22Rv1 (cell line): ENCODE results near the gene STK38L.

ENCODE experiments used
- CTCF ChIP-seq: fragments of 450-650 bp; IDR thresholded peaks from 2 replicates; pipeline ENCODE4 v1.5.1; 2017; ENCODE audit warnings: mild to moderate bottlenecking
- ZFX ChIP-seq: fragments of 450-650 bp; IDR thresholded peaks from 2 replicates; pipeline ENCODE4 v1.6.1; 2017; ENCODE audit warnings: antibody characterized with exemption, borderline replicate concordance

GRCh38 chr12:27334042-27334720 lies 90.1 kb downstream of the STK38L start:
- TF ChIP-seq CTCF = no peak
- no peak for TF ChIP-seq ZFX
